ENCODE data around the gene INCA1.

Gene INCA1

DNA sequence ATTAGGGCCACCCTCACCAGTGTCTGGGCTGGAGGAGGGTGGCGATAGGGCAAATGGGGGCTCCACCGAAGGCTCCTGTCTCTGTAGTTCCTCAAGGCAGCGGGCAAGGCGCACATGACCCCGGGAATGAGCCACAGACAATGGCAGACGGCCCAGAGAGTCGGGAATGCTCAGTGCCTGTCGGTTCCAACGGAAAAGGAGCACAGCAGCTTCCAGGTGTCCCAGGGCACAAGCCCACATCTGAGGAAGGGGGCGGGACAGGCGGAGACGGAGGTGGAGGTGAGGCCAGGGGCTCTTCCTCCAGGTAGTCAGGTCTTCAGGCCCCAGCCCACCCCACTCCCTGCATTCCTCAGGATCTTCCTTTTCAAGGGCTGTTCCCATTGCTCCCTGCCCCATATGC, 24.6 kb downstream of the INCA1 start:
- TF ChIP-seq, protein P1, sequence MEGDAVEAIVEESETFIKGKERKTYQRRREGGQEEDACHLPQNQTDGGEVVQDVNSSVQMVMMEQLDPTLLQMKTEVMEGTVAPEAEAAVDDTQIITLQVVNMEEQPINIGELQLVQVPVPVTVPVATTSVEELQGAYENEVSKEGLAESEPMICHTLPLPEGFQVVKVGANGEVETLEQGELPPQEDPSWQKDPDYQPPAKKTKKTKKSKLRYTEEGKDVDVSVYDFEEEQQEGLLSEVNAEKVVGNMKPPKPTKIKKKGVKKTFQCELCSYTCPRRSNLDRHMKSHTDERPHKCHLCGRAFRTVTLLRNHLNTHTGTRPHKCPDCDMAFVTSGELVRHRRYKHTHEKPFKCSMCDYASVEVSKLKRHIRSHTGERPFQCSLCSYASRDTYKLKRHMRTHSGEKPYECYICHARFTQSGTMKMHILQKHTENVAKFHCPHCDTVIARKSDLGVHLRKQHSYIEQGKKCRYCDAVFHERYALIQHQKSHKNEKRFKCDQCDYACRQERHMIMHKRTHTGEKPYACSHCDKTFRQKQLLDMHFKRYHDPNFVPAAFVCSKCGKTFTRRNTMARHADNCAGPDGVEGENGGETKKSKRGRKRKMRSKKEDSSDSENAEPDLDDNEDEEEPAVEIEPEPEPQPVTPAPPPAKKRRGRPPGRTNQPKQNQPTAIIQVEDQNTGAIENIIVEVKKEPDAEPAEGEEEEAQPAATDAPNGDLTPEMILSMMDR (IDR thresholded peaks at IDR 0.05; ENCODE audit: insufficient read depth, low read length, poor library complexity, severe bottlenecking): no peak
- peaks cover 43% of the 10 kb centered on the region for H3K36me3 ChIP-seq (ENCODE audit: control insufficient read depth, insufficient read depth, low read length)
- DNase-seq (ENCODE audit: extremely low read depth, insufficient read length): no peak
- H3K4me3 ChIP-seq (replicated peaks; ENCODE audit: low read depth, low read length): no peak overlapping the region
- H3K27me3 ChIP-seq (replicated peaks; ENCODE audit: control insufficient read depth, insufficient read depth, low read length): no peaks in the 10 kb centered on the region

DNA sequence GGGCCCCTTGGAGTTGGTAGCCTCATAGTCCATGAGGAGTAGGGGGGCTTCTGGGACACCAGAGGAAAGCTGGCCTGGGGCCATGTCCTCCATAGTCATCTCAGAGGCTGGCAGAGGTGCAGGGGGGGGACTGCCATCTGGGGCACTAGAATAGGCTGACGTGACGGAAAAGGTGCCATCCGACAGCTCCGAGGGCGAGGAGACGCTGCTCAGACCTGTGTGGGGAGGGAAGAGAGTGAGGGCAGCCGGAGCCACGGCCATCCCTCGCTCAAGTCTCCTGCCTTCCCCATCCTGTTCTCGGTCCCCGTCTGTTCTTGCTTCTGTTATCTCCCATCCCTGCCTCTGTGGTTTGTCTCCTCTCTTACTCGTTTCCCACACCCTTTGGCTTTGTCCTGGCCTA, 25.0 kb downstream of the INCA1 start:
- H3K4me3 ChIP-seq (replicated peaks; ENCODE audit: low read depth, low read length): no peak overlapping the region
- no peaks in the 10 kb centered on the region for H3K27me3 ChIP-seq (replicated peaks; ENCODE audit: control insufficient read depth, insufficient read depth, low read length)
- H3K36me3 ChIP-seq (ENCODE audit: control insufficient read depth, insufficient read depth, low read length): peaks cover 39% of the 10 kb centered on the region
- TF ChIP-seq, protein P1 (IDR thresholded peaks at IDR 0.05; ENCODE audit: insufficient read depth, low read length, poor library complexity, severe bottlenecking): no peak
- no peak for DNase-seq (ENCODE audit: extremely low read depth, insufficient read length)

DNA sequence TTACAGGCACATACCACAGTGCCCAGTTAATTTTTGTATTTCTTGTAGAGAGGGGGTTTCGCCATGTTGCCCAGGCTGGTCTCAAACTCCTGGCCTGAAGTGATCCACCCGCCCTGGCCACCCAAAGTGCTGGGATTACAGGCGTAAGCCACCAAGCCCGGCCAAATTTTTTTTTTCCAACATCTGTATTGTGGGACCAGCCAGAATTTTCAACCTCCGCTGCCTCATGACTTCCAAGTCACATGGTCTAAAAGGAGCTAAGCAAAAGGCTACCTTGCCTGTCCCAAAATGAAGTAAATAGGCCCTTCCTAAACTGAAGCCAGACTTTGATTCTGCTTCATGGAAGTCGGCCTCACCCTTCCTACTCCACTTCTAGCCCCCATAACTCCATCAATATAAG, 25.5 kb downstream of the INCA1 start:
- H3K27me3 ChIP-seq (replicated peaks; ENCODE audit: control insufficient read depth, insufficient read depth, low read length): no peaks in the 10 kb centered on the region
- peaks cover 36% of the 10 kb centered on the region for H3K36me3 ChIP-seq (ENCODE audit: control insufficient read depth, insufficient read depth, low read length)
- no peak for DNase-seq (ENCODE audit: extremely low read depth, insufficient read length)
- TF ChIP-seq, protein P1 (IDR thresholded peaks at IDR 0.05; ENCODE audit: insufficient read depth, low read length, poor library complexity, severe bottlenecking): no peak
- no peak overlapping the region for H3K4me3 ChIP-seq (replicated peaks; ENCODE audit: low read depth, low read length)

DNA sequence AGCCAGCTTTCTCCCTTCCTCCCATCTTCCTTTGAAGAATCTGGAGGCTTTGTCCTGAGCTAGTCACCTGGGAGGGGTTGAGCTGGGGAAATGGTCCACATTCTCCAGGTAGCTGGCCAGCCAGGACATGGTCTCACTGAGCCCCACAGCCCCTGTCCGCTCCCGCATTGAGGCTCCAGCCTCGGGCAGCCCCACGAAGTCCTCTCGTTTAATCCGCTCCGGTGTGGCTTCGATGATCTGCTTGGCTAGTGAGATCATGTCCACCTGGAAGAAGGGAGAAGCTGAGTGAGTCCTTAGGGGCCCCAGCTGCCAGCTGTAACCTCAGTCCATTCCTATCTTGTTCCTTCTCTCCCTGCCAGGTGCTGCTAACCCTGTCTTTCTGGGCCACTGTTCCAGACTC, 27.0 kb downstream of the INCA1 start:
- no peaks in the 10 kb centered on the region for H3K27me3 ChIP-seq (replicated peaks; ENCODE audit: control insufficient read depth, insufficient read depth, low read length)
- H3K36me3 ChIP-seq (ENCODE audit: control insufficient read depth, insufficient read depth, low read length): peaks cover 35% of the 10 kb centered on the region
- H3K4me3 ChIP-seq (replicated peaks; ENCODE audit: low read depth, low read length): no peak overlapping the region
- DNase-seq (ENCODE audit: extremely low read depth, insufficient read length): no peak
- TF ChIP-seq, protein P1 (IDR thresholded peaks at IDR 0.05; ENCODE audit: insufficient read depth, low read length, poor library complexity, severe bottlenecking): no peak

DNA sequence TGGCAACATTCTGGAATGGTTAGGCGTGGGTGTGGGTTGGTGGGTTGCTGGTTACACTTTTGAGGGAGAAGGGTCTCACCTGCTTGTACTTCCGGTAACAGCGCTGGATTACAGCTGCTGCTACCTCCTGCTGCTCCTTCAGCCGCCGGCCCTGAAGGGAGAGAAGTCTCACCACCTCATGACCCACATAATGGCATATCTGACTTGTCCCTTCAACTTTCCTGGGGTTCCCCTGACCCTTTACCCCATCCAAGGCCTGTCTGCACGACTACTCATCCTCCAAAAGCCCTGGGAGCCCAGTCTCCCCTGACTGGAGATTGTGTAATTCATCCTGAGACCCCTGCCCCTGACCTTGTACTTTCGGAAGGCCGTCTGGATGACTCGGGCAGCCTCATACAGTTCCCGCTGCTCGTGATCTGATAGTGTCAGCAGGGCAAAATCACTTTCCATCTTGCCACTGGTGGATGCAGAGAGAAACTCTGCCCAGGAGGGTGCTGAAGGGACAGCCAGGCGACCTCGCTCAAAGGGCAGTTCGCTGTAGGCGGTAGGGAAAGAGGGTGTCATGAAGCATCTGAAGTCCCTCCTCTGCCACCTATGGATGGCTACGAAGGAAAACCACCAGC, 27.7 kb downstream of the INCA1 start:
- H3K4me3 ChIP-seq (replicated peaks; ENCODE audit: low read depth, low read length): no peak overlapping the region
- TF ChIP-seq, protein P1 (IDR thresholded peaks at IDR 0.05; ENCODE audit: insufficient read depth, low read length, poor library complexity, severe bottlenecking): no peak
- H3K27me3 ChIP-seq (replicated peaks; ENCODE audit: control insufficient read depth, insufficient read depth, low read length): no peaks in the 10 kb centered on the region
- DNase-seq (ENCODE audit: extremely low read depth, insufficient read length): no peak
- peaks cover 32% of the 10 kb centered on the region for H3K36me3 ChIP-seq (ENCODE audit: control insufficient read depth, insufficient read depth, low read length)

DNA sequence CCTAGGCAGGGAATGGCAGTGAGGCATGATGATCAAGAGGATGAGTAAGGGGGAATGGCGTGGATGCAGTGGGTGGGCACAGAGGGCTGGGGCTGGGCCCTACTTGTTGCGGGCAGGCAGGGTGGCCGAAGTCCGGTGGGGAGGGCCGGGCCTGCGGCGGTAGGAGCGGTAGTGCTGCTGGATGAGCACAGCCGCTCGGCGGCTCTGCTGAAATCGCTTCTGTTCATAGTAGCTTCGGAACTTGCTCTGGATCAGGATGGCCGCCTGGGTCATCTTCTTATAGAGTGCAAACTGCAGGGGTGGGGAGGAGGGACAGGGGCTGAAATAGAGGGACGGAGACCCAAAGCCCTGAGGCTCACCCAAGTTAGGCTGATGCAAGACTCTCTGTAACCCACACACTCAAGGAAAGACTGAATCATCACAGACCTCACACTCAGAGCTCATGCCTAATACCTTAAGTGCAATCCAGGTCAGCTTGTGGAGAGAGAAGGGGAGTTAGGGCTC, 28.2 kb downstream of the INCA1 start:
- H3K36me3 ChIP-seq (ENCODE audit: control insufficient read depth, insufficient read depth, low read length): peaks cover 29% of the 10 kb centered on the region
- no peaks in the 10 kb centered on the region for H3K27me3 ChIP-seq (replicated peaks; ENCODE audit: control insufficient read depth, insufficient read depth, low read length)
- TF ChIP-seq, protein P1 (IDR thresholded peaks at IDR 0.05; ENCODE audit: insufficient read depth, low read length, poor library complexity, severe bottlenecking): no peak
- DNase-seq (ENCODE audit: extremely low read depth, insufficient read length): no peak
- no peak overlapping the region for H3K4me3 ChIP-seq (replicated peaks; ENCODE audit: low read depth, low read length)

All from GM06990 (cell line).